Activated CD8-positive, alpha-beta memory T cell treated with anti-CD3 and anti-CD28 coated beads, Interleukin-2, amount 50 U/mL, for 1 hour (primary cell): ENCODE results near the gene ZNF236.
"Not testable (repeated sequence)": the region's sequence is repeated elsewhere in the genome, so short reads cannot be mapped to it uniquely, and the experiment has no call there.

Experiments
- DNase-seq: peaks from one replicate; pipeline ENCODE4 v3.0.0-alpha.2; 2020; ENCODE audit errors: extremely low read depth

ZNF236 gene

GRCh38 chr18:77005651-77006195 is 183.4 kb downstream of the ZNF236 start:
- no peak for DNase-seq

- no peak for DNase-seq
Measured at GRCh38 chr18:77006305-77007175, 184.2 kb downstream of the ZNF236 start.

DNA sequence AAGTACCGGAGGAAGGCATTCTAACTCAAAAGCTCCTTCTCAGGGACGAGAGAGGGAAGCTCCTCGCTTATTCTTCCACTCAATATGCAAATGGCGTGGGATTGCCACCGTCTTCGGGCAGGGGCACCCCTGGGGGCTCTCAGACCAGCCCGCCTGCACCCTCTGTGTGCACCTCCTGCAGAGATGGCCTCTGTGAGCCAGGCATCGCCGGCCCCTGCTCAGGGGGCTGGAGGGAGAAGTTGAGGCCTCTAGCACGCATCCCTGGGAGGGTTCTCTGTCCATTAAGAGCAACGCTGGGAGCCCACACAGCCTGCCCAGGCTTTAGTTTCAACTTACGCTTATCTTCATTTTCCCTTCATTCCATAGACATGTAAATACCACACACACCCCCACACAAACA is 184.9 kb downstream of the ZNF236 start:
- DNase-seq: no peak

GRCh38 chr18:77008006-77008405 is 185.6 kb downstream of the ZNF236 start:
- DNase-seq: no peak

GRCh38 chr18:77008576-77009315 is 186.4 kb downstream of the ZNF236 start:
- no peak for DNase-seq

- no peak for DNase-seq
Measured at GRCh38 chr18:77009675-77010074, 187.3 kb downstream of the ZNF236 start.

- no peak for DNase-seq
Measured at GRCh38 chr18:77012120-77012519, 189.8 kb downstream of the ZNF236 start.

GRCh38 chr18:77012806-77013541 is 190.6 kb downstream of the ZNF236 start:
- no peak for DNase-seq

DNA sequence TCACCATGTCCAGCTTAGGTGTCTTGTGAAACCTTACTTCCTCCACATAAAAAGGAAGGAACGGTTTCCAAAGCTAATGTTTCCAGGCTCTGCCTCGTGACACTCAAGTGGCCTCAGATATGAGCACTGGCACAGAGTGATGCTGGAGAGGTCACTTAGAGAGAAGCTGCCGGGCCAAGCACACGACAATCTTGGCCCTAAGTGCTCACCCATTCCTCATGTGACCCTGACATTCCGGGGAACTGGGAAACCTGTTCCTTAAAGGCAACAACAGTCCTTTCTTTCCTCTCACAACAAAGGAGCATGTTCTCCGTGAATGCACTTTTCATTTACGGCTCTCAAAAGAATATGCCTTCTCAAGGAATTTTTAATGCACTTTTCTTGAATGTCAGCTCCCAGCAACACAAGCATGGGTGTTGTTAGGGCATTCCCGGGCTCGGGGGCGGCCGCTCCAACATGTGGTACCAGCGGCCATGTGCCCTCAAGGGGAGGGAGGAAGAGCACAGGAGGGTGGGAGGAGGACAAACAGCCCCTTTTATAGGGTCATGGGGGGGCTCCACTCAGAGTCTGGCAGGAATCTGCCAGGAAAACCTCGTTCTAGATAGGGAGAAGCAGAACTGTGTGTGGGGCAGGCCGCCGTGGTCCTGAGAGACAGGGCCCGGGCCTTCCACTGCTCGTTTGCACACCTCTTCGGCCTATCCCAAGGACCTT is 191.6 kb downstream of the ZNF236 start:
- DNase-seq: no peak

- DNase-seq: no peak
Measured at GRCh38 chr18:77014538-77014937, 192.2 kb downstream of the ZNF236 start.

DNA sequence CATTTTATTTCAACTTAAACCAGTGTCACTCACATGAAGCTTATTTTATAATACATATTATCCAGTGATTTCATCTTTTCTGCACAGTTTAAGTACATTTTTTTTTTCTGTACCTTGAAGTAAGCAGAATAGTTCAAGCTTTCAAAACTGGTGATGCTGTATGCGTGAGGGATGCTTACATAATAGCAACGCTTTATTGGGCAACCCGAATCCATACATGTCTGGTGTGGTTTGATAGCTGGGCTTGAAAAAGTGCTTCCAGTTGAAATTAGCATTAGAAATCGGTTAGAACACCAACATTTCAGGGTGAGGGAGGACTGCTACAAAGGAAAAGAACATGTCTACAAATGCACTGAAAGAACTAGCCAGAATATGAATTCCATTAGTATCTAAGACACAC is 192.8 kb downstream of the ZNF236 start:
- no peak for DNase-seq

GRCh38 chr18:77015771-77016710 is 193.7 kb downstream of the ZNF236 start:
- no peak for DNase-seq

DNA sequence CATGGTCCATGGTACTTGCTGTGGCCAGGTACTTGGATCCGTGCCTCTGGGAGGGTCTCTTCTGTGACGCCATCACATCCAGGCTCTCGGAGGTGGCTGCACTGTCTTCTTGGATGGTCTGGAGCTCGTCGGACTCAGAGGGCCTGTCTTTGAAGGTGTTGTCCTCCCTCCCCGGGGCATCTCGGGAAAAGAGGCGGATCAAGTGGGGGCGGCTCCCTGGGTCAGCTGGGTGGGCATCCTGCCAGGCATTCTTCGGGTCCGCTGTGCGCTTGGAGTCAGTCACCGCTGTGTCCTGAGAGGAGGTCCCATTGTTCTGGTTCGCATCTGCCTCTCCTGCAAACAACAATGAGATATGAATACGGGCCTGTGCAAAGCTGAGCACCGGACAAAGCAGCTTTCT is 194.6 kb downstream of the ZNF236 start:
- no peak for DNase-seq

DNA sequence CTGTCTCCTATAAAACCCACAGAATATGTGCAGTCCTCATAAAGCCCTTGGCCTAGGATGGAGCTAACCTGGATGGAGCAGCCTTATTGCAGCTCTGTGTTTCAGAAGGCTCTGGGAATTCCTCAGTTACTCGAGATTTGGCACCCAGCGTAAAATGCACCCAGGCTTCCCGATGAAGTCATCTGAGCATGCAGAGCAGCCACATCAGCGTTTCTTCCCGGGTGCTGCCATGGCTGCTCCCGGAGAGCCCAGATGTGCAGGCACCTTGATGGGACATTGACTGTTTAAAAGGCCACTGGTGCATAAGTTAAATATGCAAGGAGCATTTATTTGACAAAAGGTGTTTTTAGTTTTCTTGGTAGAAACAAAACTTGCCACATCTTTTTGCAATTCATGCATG is 195.0 kb downstream of the ZNF236 start:
- no peak for DNase-seq

DNA sequence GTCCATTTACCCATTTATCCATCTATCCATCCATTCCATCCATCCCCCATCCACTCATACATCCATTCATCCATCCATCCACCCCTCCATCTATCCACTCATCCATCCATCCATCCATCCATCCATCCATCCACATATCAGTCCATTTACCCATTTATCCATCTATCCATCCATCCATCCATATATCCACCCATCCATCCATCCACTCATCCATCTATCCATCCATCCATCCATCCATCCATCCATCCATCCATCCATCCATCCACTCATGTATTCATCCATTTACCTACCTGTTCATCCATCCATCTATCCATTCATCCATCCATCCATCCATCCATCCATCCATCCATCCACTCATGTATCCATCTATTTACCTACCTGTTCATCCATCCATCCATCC is 196.3 kb downstream of the ZNF236 start:
- not testable (repeated sequence) for DNase-seq

DNA sequence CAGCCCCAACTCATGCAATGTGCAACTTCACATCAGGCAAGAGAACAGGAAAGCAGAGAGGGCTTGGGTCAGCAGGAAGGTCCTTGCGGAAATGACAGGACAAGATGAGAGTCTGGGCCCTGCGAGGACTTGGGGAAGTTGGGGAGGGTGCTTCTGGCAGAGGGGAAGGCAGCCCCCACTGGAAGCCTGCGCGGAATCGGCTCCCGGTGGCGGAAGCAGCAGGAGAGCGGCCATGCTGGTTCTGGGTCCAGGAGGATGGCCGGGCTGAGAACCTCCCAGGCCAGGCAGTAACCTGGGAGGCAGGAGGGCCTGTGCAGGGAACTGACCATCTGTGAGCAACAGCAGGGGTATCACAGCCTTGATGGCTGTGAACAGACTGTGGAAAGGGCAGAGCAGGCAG is 197.3 kb downstream of the ZNF236 start:
- no peak for DNase-seq
